Tibial nerve (tissue), 4 donors: Measurements from ENCODE around the gene PTPN5.

Experiments
- EP300 ChIP-seq, 2 donors: sonication (generic); formaldehyde crosslinking; IDR thresholded peaks; one replicate each; pipeline ENCODE4 v1.6.1; 2017; ENCODE audit warnings: antibody characterized with exemption in 2 of 2, mild to moderate bottlenecking in 1 of 2
- TF ChIP-seq, protein P1 (sequence below), 5 experiments: fragments of 200-600 bp in 3 of 5; fragments of 450-650 bp in 2 of 5; sonication (generic) in 3 of 5; IDR thresholded peaks; one replicate each; pipeline ENCODE4 v1.5.1; 2016 to 2019; ENCODE audit warnings: antibody characterized with exemption in 5 of 5, mild to moderate bottlenecking in 3 of 5, moderate library complexity in 2 of 5

DNA sequence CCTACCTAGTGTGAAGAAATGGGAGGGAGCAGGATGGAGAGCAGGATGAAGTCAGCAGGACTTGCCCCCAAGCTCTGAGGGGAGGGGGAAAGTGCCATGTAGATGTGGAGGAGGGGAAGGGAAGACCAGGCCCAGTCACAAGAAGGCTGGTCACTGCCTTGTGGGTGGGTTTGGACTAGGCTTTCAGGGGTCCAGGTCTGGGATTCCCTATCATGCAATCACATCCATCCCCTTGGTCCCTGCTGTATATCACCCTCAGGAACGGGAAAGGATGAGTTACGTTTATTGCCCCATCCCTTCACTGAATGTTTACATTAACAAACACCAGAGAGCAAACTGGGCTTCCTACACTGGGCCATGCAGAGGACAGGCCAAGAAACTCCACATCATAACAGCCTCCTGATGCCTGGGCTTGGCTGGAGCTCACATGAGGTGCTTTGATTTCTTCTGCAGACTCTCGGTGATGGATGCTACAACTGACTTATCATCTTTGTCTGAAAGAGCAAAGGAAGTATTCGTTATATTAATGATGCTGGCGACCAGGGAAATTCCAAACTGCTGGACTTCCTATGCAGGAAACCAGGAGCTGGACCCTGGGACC lies 87.5 kb downstream of the PTPN5 start:
- TF ChIP-seq, protein P1, sequence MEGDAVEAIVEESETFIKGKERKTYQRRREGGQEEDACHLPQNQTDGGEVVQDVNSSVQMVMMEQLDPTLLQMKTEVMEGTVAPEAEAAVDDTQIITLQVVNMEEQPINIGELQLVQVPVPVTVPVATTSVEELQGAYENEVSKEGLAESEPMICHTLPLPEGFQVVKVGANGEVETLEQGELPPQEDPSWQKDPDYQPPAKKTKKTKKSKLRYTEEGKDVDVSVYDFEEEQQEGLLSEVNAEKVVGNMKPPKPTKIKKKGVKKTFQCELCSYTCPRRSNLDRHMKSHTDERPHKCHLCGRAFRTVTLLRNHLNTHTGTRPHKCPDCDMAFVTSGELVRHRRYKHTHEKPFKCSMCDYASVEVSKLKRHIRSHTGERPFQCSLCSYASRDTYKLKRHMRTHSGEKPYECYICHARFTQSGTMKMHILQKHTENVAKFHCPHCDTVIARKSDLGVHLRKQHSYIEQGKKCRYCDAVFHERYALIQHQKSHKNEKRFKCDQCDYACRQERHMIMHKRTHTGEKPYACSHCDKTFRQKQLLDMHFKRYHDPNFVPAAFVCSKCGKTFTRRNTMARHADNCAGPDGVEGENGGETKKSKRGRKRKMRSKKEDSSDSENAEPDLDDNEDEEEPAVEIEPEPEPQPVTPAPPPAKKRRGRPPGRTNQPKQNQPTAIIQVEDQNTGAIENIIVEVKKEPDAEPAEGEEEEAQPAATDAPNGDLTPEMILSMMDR (IDR thresholded peaks at IDR 0.05) = no peak
- TF ChIP-seq EP300 (IDR thresholded peaks at IDR 0.05) = no peak
